Loucy (cell line): ENCODE data around the gene PPP2R2B.

Source experiments
- H2AFZ ChIP-seq: fragments of 200-600 bp; sonication (generic); 2 replicates; pipeline ENCODE4 v1.6.0; 2016; ENCODE audit warnings: antibody characterized with exemption, mild to moderate bottlenecking, low read length, moderate library complexity
- H3F3A ChIP-seq: fragments of 200-600 bp; 2 replicates; pipeline ENCODE4 v1.6.0; 2016; ENCODE audit warnings: antibody characterized with exemption, low read depth, mild to moderate bottlenecking
- H3K27me3 ChIP-seq: fragments of 200-600 bp; sonication (generic); 2 replicates; pipeline ENCODE4 v1.6.1; 2014; ENCODE audit warnings: low read length, mild to moderate bottlenecking; ENCODE audit not compliant: insufficient read depth, poor library complexity, severe bottlenecking
- H3K36me3 ChIP-seq: fragments of 200-600 bp; sonication (generic); 2 replicates; pipeline ENCODE4 v1.6.1; 2016; ENCODE audit warnings: low read length; ENCODE audit not compliant: insufficient read depth
- H3K4me1 ChIP-seq: fragments of 200-600 bp; sonication (generic); 2 replicates; pipeline ENCODE4 v1.5.1; 2014; ENCODE audit warnings: low read length, mild to moderate bottlenecking; ENCODE audit not compliant: insufficient read depth, poor library complexity, severe bottlenecking
- H3K4me2 ChIP-seq: fragments of 200-600 bp; sonication (generic); 2 replicates; pipeline ENCODE4 v1.6.0; 2014; ENCODE audit warnings: antibody characterized with exemption, low read length, low read depth, mild to moderate bottlenecking; ENCODE audit not compliant: poor library complexity, severe bottlenecking
- H3K4me3 ChIP-seq: fragments of 200-600 bp; sonication (generic); 2 replicates; pipeline ENCODE4 v1.5.1; 2014; ENCODE audit warnings: low read length, mild to moderate bottlenecking, mixed read lengths; ENCODE audit not compliant: poor library complexity, severe bottlenecking
- H3K79me2 ChIP-seq: fragments of 200-600 bp; sonication (generic); 2 replicates; pipeline ENCODE4 v1.6.1; 2014; ENCODE audit warnings: low read length; ENCODE audit not compliant: insufficient read depth
- H3K9ac ChIP-seq: fragments of 200-600 bp; sonication (generic); 2 replicates; pipeline ENCODE4 v1.6.0; 2014; ENCODE audit warnings: mild to moderate bottlenecking, low read depth, low read length, moderate library complexity; ENCODE audit not compliant: poor library complexity, severe bottlenecking
- H3K9me2 ChIP-seq: fragments of 200-600 bp; sonication (generic); replicated peaks from 2 replicates; pipeline ENCODE4 v1.6.1; 2016; ENCODE audit warnings: low read depth, low read length, mixed read lengths
- H3K9me3 ChIP-seq: fragments of 200-600 bp; sonication (generic); 2 replicates; pipeline ENCODE4 v1.6.1; 2014; ENCODE audit warnings: mild to moderate bottlenecking, antibody characterized with exemption, low read length, low read depth; ENCODE audit not compliant: insufficient read depth
- H4K20me1 ChIP-seq: fragments of 200-600 bp; sonication (generic); 2 replicates; pipeline ENCODE4 v1.6.0; 2014; ENCODE audit warnings: antibody characterized with exemption, low read length, mild to moderate bottlenecking; ENCODE audit not compliant: insufficient read depth, poor library complexity, severe bottlenecking
- EZH2phosphoT487 ChIP-seq: fragments of 200-600 bp; IDR thresholded peaks from 2 replicates; pipeline ENCODE4 v1.6.1; 2018; ENCODE audit warnings: antibody characterized with exemption, mild to moderate bottlenecking, moderate library complexity, borderline replicate concordance
- TF ChIP-seq, protein P1 (sequence below): fragments of 200-600 bp; sonication (generic); conservative IDR thresholded peaks from 2 replicates; pipeline ENCODE4 v1.5.1; 2014; ENCODE audit warnings: mild to moderate bottlenecking, antibody characterized with exemption, low read length

Gene PPP2R2B

DNA sequence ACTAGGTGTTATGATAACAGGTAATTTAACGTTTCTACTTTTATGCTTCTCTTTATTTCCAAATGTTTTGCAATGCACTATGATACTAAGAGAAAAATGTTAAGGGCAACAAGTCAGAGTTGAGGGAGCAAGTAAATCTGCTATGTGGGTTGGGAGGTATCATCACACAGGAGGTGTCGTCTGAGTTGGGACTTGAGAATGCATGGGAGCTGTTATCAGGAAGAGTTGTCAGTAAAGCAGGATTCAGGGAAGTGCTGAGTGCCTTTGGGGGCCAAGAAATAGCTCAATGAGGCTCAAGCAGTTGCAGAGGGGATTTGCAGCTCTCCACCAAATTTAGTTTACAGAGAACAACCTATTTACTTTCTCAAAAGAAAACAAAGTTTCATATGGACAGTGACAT is 108.0 kb downstream of the PPP2R2B start:
- H3K36me3 ChIP-seq: no peaks in the 10 kb centered on the region
- no peaks in the 10 kb centered on the region for H3K4me1 ChIP-seq
- no peaks in the 10 kb centered on the region for H4K20me1 ChIP-seq
- no peak overlapping the region for H3K9ac ChIP-seq
- no peak overlapping the region for H3K4me3 ChIP-seq
- H3K9me3 ChIP-seq: no peaks in the 10 kb centered on the region
- H3K4me2 ChIP-seq: no peak overlapping the region
- H2AFZ ChIP-seq: no peak overlapping the region
- TF ChIP-seq, protein P1, sequence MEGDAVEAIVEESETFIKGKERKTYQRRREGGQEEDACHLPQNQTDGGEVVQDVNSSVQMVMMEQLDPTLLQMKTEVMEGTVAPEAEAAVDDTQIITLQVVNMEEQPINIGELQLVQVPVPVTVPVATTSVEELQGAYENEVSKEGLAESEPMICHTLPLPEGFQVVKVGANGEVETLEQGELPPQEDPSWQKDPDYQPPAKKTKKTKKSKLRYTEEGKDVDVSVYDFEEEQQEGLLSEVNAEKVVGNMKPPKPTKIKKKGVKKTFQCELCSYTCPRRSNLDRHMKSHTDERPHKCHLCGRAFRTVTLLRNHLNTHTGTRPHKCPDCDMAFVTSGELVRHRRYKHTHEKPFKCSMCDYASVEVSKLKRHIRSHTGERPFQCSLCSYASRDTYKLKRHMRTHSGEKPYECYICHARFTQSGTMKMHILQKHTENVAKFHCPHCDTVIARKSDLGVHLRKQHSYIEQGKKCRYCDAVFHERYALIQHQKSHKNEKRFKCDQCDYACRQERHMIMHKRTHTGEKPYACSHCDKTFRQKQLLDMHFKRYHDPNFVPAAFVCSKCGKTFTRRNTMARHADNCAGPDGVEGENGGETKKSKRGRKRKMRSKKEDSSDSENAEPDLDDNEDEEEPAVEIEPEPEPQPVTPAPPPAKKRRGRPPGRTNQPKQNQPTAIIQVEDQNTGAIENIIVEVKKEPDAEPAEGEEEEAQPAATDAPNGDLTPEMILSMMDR: no peak
- no peak for TF ChIP-seq EZH2phosphoT487
- H3K79me2 ChIP-seq: no peaks in the 10 kb centered on the region
- H3F3A ChIP-seq: no peaks in the 10 kb centered on the region
- H3K9me2 ChIP-seq: no peaks in the 10 kb centered on the region
- no peaks in the 10 kb centered on the region for H3K27me3 ChIP-seq

GRCh38 chr5:146767534-146767933 is 111.0 kb downstream of the PPP2R2B start:
- Histone ChIP-seq H3K4me2 (no peak overlapping the region), H3K9ac (no peak overlapping the region), H3K4me1 (no peaks in the 10 kb centered on the region), H4K20me1 (no peaks in the 10 kb centered on the region), H2AFZ (no peak overlapping the region), H3F3A (no peaks in the 10 kb centered on the region), H3K9me3 (no peaks in the 10 kb centered on the region), H3K36me3 (no peaks in the 10 kb centered on the region), H3K4me3 (no peak overlapping the region), H3K9me2 (no peaks in the 10 kb centered on the region), H3K79me2 (no peaks in the 10 kb centered on the region), H3K27me3 (no peaks in the 10 kb centered on the region)
- TF ChIP-seq EZH2phosphoT487: no peak
- TF ChIP-seq, protein P1: no peak

GRCh38 chr5:146766013-146766412 is 112.5 kb downstream of the PPP2R2B start:
- Histone ChIP-seq H3K9me2 (no peaks in the 10 kb centered on the region), H3K4me3 (no peak overlapping the region), H4K20me1 (no peaks in the 10 kb centered on the region), H3K9ac (no peak overlapping the region), H3F3A (no peaks in the 10 kb centered on the region), H3K9me3 (no peaks in the 10 kb centered on the region), H3K4me2 (no peak overlapping the region), H3K79me2 (no peaks in the 10 kb centered on the region), H3K27me3 (no peaks in the 10 kb centered on the region), H2AFZ (no peak overlapping the region), H3K4me1 (no peaks in the 10 kb centered on the region), H3K36me3 (no peaks in the 10 kb centered on the region)
- TF ChIP-seq EZH2phosphoT487: no peak
- TF ChIP-seq, protein P1: no peak
